Erythroblast (primary cell): ENCODE data around the gene FARP1.
"Not testable (repeated sequence)": the region's sequence is repeated elsewhere in the genome, so short reads cannot be mapped to it uniquely, and the experiment has no call there.

Experiments
- DNase-seq, 2 experiments: peaks; one replicate each; lab custom pipeline; 2025; lab: John Stamatoyannopoulos, UW
- GATA1 ChIP-seq: IDR thresholded peaks from 2 replicates; pipeline ENCODE4 v1.6.1; 2011; ENCODE audit warnings: low read depth, mild to moderate bottlenecking, control low read depth, low read length, moderate library complexity
- POLR2A ChIP-seq: IDR thresholded peaks from 2 replicates; pipeline ENCODE4 v1.6.1; 2011; ENCODE audit warnings: mild to moderate bottlenecking, low read length

The FARP1 gene

DNA sequence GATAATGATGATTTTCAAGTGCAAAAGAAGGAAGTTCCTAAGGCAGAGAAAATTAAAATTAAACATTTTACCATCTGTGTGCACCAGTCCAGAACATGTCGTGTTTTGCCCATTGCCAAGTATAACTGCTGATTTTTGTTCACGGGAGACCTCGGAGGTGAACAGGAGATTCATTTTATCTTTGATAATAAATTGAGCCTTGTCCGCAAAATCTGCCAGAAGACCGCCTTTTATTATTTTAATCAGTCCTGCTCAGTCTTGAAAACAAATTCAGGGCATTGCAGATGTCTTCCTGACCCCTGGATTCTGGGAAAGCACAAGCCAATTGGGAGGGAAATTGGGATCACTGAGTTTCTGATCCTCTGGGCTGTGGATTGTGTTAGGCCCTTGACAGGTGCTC, 268.1 kb downstream of the FARP1 start:
- no peak for TF ChIP-seq GATA1
- no peak for TF ChIP-seq POLR2A
- no peak for DNase-seq

DNA sequence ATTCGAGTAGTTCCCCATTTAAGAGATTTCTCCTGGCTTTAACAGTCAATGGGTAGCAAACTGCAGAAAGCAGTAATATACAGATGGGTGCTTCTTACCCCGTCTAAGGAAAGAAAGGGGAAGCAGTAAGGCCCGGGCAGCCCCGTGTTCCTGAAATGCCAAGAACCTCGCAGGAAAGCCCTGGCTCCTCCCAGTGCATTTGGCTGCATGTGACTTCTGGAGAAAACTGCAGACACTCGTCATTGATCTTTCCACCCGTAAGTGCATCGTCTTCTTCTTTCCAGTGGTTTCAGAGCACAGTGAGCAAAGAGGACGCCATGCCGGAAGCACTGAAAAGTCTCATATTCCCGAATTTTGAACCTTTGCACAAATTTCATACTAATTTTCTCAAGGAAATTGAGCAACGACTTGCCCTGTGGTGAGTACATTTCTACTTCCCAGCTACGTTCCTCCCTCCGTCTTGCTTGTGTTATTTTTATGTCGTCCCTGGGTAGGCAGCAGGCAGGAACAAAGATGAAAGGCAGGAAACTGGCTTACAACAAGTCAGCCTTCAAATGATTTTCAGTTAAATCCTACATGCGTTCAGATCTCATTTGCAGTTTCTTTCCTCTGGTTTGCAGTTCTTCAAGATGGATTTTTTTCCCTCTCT, 268.8 kb downstream of the FARP1 start:
- TF ChIP-seq POLR2A = no peak
- no peak for DNase-seq

DNA sequence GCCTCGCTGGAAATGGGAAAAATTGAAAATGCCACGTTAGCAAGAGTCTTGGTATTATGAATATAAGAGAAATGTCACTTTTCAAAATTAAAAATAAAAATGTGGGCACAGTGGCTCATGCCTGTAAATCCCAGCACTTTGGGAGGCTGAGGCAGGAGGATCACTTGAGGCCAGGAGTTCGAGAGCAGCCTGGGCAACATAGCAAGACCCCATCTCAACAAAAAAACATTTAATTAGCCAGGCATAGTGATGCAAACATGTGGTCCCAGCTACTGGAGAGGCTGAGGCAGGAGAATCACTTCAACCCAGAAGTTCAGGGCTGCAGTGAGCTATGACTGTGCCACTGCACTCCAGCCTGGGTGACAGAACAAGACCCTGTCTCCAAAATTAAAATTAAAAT, 270.4 kb downstream of the FARP1 start:
- not testable (repeated sequence) for DNase-seq

GRCh38 chr13:98413796-98414195, 270.9 kb downstream of the FARP1 start:
- DNase-seq = peak in 1 of 2 experiments; percentile 8
- TF ChIP-seq POLR2A (no peak), GATA1 (no peak)

GRCh38 chr13:98415326-98416070, 272.6 kb downstream of the FARP1 start:
- TF ChIP-seq POLR2A (no peak), GATA1 (no peak)
- DNase-seq = no peak

DNA sequence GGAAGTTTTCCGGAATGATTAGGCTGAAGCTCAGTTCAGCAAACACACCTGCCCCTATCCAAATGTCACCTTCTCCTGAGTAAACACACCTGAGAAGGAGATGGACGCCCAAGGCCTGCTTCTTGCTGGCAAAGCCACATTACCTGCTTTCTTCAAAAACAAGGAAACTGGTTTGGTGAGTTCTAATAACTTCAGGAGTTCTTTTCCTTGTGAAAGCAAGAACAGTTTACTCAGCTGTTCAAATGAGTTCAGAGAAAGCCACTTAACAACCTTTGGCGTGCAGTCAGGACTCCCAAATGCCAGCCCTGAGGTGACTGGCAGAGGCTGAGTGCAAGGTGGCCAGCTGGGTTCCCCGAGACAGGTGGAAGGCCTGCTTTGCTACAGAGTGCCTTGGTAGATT, 273.5 kb downstream of the FARP1 start:
- TF ChIP-seq POLR2A (no peak), GATA1 (no peak)
- no peak for DNase-seq

- TF ChIP-seq POLR2A (no peak), GATA1 (no peak)
- no peak for DNase-seq
Observed at GRCh38 chr13:98419786-98420553, 277.1 kb downstream of the FARP1 start.

GRCh38 chr13:98420554-98421175, 277.8 kb downstream of the FARP1 start:
- TF ChIP-seq GATA1 (no peak), POLR2A (no peak)
- no peak for DNase-seq

GRCh38 chr13:98422046-98422445, 279.2 kb downstream of the FARP1 start:
- no peak for DNase-seq
- TF ChIP-seq POLR2A (no peak), GATA1 (no peak)

- no peak for TF ChIP-seq POLR2A
Observed at GRCh38 chr13:98423417-98423816, 280.5 kb downstream of the FARP1 start.

GRCh38 chr13:98427331-98427995, 284.6 kb downstream of the FARP1 start:
- DNase-seq = no peak
- TF ChIP-seq POLR2A (no peak), GATA1 (no peak)

More at GRCh38 chr13:98423417-98423816, 280.5 kb downstream of the FARP1 start:
- DNase-seq = no peak

GRCh38 chr13:98428256-98428966, 285.5 kb downstream of the FARP1 start:
- TF ChIP-seq POLR2A (no peak), GATA1 (no peak)
- DNase-seq = no peak

DNA sequence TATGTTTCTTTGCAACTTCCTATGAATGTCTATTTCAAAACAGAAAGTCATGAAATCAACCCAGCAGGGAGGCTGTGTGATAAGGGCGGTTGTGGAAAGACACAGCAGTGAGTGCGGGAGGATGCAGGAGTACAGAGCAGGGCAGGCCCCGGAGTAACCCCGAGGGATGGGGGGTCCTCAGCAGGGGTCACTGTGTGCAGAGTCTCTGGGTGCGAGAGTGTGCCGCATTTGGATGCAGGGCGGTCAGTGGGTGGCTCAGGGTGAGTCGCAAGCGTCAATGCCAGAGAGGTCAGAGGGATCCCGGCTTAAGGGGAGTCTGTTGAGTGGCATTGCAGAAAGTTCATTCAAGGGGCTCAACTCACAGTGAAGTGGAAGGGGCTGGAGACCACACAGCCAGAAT, 286.2 kb downstream of the FARP1 start:
- TF ChIP-seq POLR2A (no peak), GATA1 (no peak)
- no peak for DNase-seq
